CD4-positive, alpha-beta T cell treated with Interleukin-6 at 100 ng/mL for 8 hours (primary cell): ENCODE measurements around the gene HS6ST1.

ENCODE experiments used
- DNase-seq: peaks from one replicate; pipeline ENCODE4 v3.0.0-alpha.2; 2020; ENCODE audit warnings: mixed read lengths, low spot score

The HS6ST1 gene

DNA sequence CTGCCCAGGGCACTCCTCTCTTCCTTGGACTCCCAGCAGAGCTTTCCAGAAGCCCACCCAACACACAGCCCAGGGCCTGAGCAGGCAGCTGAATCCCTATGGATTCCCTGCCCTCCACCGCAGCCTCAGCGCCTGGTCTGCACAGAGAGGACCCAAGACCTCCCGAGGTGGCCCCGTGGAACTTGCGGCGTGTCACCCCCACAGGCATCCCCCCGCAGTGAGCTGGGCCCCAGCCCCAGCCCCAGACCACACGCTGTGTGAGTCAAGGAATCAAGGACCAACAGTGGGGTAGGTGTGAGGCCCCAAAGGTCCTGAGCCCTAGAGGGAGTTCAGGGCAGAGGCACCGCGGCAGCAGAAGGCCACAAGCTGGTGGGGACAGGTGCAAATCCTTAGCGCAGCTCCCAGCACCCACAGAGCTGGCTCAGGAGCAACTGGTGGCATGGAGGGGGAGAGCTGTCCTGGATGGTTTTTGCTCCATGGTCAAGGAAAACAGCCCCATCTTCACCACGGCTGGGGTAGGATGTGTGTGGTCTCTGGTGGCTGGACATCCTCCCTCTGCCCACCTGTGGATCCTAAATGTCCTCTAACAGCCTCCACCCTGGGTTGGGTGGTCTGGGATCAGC is 8.5 kb downstream of the HS6ST1 start:
- no peak for DNase-seq

DNA sequence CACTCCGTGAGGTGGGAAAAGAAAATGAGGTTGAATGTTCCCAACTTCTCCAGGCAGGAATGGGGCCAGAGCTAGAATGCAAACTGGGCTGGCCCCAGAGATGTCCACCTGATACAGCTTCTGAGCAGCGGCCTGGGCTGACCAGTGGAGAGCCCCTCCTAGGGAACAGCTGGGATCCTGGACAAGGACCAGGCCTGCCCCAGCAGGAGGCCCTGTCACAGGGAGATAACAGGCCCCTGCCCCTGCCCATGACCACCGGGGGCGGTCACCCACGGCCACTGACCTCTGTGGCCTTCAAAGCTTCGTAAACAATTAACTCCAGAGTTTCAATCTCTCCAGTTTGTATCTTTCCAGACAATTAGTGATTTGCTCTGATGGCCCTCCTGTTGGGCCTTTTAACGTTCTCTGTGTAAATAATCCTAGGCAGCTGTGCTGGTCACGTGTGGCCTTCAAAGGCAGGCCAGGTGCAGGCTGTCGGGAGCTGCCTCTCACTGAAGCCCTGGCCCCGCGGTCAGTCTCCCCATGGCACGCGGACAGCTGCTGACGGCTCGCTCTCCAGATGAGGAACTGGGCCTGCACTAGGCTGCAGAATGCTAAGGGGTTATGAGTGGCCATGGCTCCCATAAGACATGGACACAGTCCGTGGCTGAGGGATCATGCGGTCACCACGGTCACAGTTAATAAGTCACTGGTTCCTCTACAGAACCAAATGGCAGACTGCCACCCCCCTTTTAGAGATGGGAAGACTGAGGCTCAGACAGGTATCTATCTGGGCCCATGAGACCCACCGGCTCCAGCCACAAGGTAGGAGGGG is 9.2 kb downstream of the HS6ST1 start:
- DNase-seq = no peak

DNA sequence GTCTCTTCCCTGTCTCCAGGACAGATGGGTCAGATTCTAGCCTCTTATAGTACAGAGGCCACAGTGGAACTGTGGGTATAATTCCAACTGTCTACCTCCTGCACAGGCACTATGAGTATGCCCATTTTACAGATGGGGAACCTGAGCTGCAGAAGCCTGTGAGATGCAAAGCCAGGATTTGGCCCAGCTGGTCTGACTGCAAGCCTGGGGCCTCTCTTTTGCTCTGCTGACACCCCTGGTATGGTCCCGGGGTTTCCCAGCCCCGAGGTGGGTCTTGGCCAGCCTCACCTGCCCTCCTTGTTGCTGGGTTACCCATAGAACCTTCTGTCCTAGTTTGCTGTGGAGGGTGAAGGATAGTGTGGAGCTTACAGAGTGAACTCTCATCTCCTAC is 9.8 kb downstream of the HS6ST1 start:
- DNase-seq = no peak

DNA sequence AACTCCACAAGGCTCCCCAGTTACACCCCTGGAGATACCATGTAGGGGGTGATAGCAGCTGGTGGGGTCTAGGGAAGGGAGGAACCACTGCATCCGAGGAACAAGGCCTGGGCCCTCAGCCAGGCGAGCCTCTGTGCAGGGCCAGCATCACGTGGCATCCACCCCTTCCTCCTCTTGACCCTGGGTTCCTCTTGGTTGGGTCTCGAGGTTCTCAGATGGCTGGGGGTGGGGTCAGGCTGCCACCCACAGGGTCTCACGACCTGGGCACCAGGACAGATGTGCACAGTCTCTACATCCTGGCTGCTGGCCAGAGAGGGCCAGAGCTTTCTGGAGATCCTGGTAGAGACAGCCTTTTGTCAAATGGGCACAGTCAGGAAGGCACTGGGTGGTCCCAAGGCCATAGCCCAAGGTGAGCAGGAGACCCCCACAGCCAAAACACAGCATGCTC is 10.4 kb downstream of the HS6ST1 start:
- DNase-seq = no peak

DNA sequence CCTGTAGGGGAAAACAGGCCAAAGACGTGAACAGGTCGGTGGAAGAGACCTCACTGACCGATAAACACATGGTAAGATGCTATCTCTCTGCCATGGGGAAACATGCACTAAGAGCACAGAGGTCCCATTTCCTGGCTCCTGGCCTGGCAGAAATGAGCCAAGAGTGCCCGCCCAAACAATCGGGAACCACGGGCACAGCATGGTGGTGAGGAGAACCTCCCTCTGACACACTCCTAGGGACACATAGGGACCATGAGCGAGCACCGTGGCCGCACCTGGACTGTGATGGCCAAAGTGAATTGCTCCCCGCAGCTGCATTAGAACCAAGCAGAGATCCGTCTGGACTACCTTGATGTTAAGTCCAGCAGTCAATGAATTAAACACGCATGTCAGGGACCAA is 11.1 kb downstream of the HS6ST1 start:
- DNase-seq = no peak

DNA sequence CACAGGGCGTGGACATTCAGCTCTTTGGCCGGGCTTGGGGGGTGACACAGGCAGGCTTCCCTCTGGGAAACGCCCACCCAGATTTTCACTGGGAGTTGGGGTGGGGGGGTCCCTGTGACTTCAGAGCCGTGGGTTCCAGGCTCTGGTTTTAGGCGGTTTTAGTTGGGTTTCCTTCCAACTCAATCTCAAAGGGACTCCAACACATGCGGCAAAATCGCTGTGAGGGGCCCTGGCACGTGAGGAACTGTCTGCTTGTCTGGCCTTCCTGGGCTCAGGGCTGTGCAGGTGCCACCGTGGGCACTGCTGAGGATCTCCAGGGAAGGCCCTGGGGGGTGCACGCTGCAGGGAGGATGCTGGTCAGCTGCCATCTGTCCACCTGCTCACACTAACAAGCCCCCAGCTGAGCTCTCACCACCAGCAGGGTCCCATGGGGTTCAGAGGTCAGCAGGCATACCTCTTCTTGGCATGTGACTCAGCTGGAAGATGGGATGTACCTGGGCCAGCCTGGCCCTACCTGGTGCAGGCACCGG is 11.7 kb downstream of the HS6ST1 start:
- no peak for DNase-seq

DNA sequence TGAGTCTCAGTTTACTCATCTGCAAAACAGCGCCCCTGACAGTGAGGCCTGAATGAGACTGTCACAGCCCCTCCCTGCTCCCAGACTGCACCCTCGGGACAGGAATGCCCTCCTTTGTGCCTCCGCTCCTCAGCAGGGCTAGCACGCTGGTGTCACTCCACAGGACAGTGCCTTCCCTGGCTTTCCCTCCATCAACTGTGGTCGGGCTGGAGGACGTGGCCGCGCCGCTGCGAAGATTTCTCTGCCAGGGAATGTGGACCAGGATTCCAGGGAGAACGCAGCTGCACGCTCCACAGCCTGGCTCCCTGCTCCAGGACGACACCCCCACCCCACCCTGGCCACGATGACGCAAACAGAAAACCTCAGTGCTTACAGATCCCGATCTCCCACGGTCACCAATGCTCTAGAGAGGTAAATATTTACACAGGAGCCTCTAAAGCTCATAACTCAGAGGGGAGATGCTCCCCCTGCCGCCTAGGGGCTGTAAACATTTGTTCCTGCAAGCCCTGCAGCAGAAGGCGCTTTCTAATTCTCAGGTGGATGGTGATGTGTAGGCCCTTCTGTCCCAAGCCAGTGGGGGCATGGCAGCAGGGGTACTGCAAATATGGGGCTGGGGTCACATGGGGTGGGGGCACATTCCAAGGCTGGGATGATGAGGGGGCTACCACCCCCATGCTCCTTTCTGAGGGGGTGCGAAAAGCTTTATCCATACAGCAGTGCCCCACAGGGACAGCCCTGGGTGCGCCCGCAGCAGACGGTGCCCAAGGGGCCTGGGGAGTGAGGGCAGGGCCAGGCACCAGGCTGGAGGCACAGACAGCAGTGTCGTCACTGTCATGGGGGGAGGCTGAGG is 12.4 kb downstream of the HS6ST1 start:
- no peak for DNase-seq

DNA sequence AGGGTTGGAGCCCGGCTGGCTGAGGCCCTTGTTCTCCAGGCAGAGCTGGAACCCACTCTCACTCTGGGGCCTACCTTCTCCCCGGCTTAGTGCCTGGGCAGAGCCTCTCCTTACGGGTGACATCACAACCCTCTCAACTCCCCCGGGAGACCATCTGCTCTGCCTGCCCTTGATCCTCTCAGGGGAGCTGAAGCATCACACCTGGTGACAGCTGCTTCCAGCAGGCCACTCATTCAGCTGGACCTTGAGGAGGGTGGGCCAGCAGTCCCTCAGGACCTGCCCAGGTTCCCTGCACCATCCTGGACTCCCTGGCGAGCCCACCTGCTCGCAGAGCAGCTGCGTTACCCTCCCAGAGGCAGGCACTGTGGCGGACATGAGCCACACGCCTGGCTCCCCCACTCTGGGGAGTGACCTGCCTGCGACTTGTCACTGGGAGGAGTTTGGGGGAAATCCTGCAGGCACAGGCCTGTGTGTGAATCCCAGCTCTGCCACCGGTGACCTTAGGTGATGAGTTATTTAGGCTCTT is 13.1 kb downstream of the HS6ST1 start:
- no peak for DNase-seq

DNA sequence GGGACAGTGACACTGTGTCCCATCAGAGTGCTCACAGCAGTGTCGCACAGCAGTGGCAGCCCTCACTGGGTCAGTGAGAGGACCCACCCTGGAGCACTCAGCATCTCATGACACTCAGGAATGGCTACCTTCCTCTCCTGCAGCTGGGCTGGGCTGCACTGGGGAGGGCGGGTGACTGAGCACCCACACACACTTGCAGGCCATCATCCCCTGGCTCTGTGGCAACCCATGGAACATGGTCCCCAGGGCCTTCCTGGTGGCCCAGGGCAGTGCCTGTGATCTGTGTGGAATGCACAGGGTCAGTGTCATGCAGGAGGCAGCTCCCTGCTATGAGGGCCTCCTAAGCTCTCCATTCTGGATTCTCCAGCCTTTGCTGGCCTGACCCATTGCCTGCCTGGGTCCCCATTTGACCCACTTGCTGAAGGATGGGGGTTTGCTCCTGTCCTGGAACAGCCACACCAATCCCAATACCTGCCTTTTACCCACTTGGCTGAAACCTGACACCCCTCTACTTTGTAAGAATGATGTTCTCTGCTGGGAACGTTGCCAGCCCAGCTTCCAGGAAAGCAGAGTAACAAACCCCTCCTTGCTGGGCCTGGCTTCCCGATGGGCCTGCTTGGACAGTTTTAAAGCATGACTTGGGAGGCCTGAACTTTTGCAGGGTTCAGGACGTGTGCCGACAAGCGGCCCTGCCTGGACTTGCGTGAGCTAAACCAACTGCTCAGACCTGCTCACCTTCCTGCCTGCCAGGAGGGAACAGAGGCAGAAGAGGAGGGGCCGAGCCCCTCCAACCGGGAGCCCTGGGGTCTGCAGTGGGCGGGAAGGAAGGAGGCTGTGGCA is 13.7 kb downstream of the HS6ST1 start:
- DNase-seq = no peak

DNA sequence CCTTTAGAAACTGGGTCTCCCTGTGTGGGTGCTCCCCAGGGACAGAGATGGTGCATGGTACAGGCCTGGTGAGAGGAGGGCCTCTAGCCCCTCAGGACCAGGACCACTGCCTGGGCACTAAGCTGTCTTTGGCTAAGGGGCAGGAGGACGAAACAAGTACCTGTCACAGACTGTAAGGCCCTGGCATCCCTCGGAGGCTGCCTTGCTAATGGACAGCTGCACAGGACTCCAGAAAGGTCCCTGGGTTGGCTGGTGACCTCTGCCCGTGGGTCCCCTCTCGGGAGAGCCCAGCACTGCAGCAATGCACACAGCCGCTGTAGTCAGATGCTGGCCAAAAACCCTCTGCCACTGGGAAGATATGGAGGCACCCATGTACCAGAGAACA is 14.3 kb downstream of the HS6ST1 start:
- DNase-seq = no peak

DNA sequence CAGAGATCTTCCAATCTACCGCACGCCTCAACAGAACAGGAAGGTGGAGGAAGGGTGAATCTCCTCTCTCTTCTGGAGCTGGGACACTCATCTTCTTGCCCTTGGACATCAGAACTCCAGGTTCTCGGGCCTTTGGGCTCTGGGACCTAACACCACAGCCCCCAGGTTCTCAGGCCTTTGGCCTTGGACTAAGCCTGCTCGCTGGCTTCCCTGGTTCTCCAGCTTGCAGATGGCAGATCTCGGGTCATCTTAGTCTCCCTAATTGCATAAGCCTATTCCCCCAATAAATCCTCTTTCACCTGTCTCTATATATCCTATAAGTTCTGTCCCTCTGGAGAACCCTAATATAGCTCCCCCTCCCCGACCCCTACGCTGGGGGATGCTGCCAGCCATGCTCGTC is 14.8 kb downstream of the HS6ST1 start:
- DNase-seq = no peak

DNA sequence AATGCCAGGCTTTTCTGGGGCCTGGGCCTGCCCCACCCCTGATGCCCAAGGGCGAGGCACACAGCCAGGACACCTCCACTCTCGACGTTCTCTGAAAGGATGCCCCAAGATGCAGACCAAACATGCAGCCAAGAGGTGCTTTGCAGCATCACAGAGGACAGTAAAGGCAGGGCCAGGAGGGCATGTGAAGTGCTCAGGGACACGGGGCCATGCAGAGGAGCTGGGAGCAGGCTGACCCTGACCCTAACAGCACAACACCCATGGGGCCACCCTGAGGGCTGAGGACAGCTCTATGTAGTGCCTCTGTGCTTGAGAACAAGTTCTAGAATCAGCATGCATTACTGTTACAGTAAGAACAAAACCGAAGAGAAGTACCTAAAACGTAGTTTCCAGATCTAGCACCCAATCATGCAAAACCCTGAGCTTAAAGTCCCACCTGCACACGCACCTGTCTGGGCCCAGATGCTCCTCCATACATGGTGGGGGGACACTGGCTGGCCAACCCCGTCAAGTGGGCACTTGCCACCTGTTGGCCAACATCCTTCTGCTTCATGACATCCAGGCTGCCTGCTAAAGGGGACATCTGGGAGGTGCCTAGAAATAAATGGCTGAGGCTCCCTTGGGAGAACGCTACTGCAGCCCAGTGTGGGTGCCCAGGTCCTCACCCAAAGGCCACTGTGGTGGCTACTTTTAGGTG is 15.4 kb downstream of the HS6ST1 start:
- DNase-seq = no peak

DNA sequence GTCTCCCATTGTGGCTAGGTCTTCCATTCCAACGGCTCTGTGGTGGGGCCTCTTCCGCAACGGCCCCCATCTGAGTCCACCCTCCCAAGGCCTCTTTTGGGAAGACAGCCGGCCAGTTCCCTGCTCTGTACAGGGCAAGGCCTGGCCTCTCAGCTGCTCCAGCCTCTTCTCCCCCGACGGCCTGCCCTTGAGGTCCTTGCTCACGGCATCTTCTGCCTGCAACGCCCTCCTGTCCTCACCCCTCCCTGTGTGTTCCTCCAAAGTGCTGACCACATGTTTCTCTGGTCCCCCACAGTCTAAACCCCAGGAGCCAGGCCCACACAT is 16.0 kb downstream of the HS6ST1 start:
- DNase-seq = no peak

DNA sequence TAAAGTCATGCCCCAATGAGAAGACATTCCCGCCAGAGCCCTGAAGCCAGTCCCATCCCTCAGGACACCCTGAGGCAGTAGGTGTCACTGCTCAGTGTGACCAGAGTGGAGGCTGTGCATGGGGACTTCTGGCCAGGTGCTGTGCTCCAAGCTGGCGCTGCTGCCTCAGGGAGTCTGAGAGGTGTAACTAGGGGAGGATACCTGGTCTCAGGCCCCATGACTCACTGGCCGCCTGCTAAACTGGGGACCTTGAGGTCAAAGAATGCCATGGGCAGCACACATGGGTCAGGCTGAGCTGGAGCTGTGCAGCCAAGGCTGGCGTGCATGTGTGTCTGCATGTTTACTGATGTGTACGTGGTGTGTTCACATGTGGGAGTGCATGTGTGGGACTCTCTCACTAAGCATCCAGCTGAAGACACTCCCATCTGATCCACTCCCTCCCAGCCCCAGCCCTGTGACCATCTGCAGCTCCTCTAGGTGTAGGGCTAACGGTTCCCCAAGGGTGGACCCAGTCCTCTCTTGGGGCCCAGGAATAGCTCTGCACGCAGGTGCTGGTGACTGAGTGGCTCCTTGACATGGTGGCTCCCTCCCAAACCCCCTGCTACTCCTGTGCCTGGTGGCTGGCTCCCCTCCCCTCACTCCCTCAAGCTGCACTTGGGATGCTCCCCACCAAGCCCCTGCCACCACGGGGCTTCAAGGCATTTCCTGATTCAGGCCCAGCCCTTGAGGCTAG is 16.5 kb downstream of the HS6ST1 start:
- DNase-seq = no peak

DNA sequence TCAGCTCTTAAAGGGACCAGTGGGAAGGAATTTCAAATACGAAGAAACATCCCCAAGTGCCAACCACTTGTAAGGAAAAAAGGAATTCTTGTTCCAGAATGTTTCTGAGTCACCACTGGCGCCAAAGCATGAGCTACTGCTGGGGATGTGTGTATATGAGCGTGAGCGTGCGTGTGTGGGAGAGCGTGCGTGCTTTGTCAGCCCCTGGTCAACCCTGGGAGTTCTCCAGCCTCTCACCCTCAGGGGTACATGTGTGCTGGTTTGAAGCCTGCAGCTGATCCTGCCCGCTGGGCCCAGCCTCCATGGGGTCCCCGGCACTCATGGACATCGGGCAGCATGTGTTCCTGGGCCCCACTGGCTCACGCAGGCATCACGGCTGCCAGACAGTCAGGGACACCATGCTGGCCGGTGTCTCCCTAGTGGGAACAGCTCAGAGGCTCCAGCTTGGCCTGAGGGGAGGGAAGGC is 17.1 kb downstream of the HS6ST1 start:
- no peak for DNase-seq

DNA sequence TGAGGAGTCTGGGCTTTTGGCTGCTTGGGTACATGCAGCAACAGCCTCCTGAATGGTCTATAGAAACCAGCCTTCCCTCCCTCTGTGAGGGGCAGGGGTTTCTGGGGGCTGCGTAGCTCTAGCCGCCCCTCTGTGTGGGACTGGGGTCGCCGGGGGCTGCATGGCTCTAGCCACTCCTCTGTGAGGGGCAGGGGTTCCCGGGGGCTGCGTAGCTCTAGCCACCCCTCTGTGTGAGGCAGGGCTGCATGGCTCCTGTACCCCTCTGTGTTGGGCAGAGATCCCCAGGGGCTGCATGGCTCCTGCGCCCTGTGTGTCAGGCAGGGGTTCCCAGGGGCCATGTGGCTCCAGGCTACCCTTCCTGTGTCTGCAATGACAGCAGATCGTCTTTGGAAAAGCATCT is 17.6 kb downstream of the HS6ST1 start:
- no peak for DNase-seq

DNA sequence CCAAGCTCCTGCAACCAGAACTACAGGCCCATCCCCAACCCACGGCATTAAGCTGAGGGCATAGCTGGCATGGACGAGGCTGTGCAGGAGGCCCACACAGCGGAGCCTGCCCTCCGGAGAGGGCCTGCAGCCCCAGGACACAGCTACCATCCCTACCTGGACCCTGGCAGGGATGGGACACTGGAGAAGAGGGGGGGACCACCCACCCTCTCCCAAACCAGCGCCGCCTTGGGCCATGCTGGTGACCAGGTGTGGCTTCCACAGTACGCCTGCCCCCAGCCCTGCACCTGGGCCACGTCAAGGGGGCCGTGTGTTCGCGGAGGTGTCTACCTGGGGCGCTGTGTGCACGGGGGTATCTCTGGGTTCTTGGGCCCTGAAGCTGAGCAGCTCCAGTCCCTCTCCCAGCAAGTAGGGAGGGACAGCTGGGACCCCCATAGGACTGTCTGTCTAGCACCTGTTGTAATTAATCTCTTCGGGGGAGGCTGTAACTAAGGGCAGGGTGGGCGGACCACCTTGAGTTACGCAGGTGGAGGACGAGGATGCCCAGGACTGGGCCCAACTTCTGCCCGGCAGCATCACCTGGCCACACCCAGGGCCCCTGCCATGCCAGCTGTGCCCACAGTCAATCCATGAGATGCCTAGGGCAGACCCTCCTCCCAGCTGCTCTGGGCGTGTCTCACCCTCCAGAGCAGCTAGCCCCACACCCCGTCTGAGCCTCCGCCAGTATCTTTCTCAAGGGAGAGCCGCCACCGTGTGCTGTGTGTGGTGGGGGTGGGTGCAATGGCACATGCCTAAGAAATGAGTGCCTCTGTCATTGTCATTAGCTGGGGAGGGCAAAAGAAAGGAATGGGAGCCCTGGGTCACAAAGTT is 18.3 kb downstream of the HS6ST1 start:
- DNase-seq = no peak

DNA sequence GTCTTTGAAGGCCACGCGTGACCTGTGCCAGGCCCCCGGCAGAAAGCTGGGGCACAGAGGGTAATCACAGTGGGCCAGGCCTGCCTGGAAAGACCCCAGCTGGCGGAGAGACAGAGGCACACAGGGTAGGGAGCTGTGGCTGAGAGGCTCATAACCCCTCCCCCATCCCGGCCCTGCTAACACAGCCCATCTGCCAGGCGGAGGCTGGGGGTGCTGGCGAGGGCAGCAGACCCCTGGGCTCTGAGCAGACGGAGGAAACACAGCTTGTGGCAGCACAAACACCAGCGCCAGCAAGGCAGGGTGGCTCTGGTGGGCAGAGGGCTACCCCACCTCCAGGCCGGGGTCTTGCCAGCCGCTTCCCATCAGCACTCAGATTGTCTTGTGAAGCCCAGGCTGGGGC is 19.0 kb downstream of the HS6ST1 start:
- DNase-seq = no peak

DNA sequence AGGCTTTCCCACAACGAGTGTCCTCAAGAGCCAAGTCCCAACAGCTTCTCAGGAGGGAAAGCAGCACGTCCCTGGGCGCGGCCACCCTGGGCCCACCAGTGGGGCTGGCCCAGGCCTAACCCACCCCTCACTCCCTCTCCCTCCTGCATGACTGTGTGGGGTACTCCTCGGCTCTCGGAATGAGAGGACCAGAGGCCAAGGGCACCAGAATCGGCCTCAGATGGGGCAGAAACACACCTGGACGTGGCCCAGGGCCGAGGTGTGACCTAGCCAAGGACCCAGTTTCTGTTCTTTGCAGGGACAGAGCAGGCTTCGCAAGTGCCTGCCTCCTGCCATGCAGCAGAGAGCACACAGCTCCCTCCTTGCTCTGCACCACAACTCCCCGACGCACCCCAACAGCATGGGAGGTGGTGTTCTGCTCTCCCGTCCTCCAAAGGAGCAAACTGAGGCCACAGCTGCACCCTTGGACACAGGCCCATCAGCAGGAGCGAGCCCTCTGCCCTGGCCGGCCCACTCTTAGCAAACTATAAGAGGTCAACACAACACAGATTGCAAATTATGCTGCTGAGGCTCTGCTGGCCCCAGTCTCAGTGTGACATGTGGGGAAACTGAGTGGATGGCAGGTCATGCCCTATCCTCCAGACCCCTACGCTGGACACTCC is 19.7 kb downstream of the HS6ST1 start:
- no peak for DNase-seq
